A673 (cell line): Measurements from ENCODE around the gene NLRP9. TPM values are rescaled to one million over a fixed set of nuclear protein-coding genes. Genes with fewer than 3 reads are reported as not detected.

Source experiments
- BruUV-seq: library from RNA; stranded (reverse); fragments of 400-500 nt; replicated peaks from 2 replicates; lab custom pipeline; 2021; lab: Mats Ljungman, UMichigan
- CTCF ChIA-PET: fragments of 300-600 bp; sonication (Branson Sonifier 250); formaldehyde crosslinking; loops from one replicate; lab custom pipeline; 2022; ENCODE audit warnings: antibody characterized with exemption; lab: Charles Lee
- POLR2A ChIA-PET: fragments of 300-600 bp; sonication (Branson Sonifier 250); formaldehyde crosslinking; loops from one replicate; lab custom pipeline; 2022; ENCODE audit warnings: antibody characterized with exemption; ENCODE audit not compliant: low non-redundant PET; lab: Charles Lee
- DNase-seq: peaks from one replicate; pipeline ENCODE4 v3.0.0-alpha.2; 2015; ENCODE audit warnings: low spot score
- H3K27ac ChIP-seq: fragments of 200-600 bp; sonication (generic); 2 replicates; pipeline ENCODE4 v1.5.1; 2016; ENCODE audit warnings: mixed run types, low read depth, mild to moderate bottlenecking, mixed read lengths, antibody characterized with exemption, low read length; ENCODE audit not compliant: poor library complexity, severe bottlenecking
- H3K27me3 ChIP-seq: fragments of 200-600 bp; sonication (generic); replicated peaks from 2 replicates; pipeline ENCODE4 v1.6.1; 2017; ENCODE audit warnings: mixed run types, low read depth, mild to moderate bottlenecking, mixed read lengths, antibody characterized with exemption, low read length; ENCODE audit not compliant: insufficient read depth, poor library complexity
- H3K36me3 ChIP-seq: fragments of 200-600 bp; sonication (generic); 2 replicates; pipeline ENCODE4 v1.6.1; 2016; ENCODE audit warnings: mixed run types, mild to moderate bottlenecking, mixed read lengths, antibody characterized with exemption, low read length; ENCODE audit not compliant: insufficient read depth, poor library complexity, severe bottlenecking
- H3K4me1 ChIP-seq: fragments of 200-600 bp; sonication (generic); 2 replicates; pipeline ENCODE4 v1.6.1; 2017; ENCODE audit warnings: mixed run types, mild to moderate bottlenecking, mixed read lengths, antibody characterized with exemption, low read length; ENCODE audit not compliant: insufficient read depth, poor library complexity, severe bottlenecking
- H3K4me3 ChIP-seq: fragments of 200-600 bp; sonication (generic); 2 replicates; pipeline ENCODE4 v1.5.1; 2016; ENCODE audit warnings: low read depth, mixed run types, mild to moderate bottlenecking, mixed read lengths, low read length; ENCODE audit not compliant: poor library complexity, severe bottlenecking
- H3K9me3 ChIP-seq: fragments of 200-600 bp; sonication (generic); 2 replicates; pipeline ENCODE4 v1.6.1; 2016; ENCODE audit warnings: mixed run types, low read depth, mild to moderate bottlenecking, mixed read lengths, antibody characterized with exemption, low read length; ENCODE audit not compliant: poor library complexity, severe bottlenecking
- CTCF ChIP-seq: fragments of 300-800, 200-600 bp; sonication (generic); conservative IDR thresholded peaks from 2 replicates; pipeline ENCODE4 v1.5.1; 2017; ENCODE audit warnings: low read depth, mild to moderate bottlenecking, antibody characterized with exemption, low read length, moderate library complexity, mixed read lengths
- EZH2 ChIP-seq: fragments of 200-600 bp; sonication (generic); IDR thresholded peaks from 2 replicates; pipeline ENCODE4 v1.6.1; 2017; ENCODE audit warnings: borderline replicate concordance, low read depth, mild to moderate bottlenecking, mixed read lengths, antibody characterized with exemption, low read length; ENCODE audit not compliant: poor library complexity, severe bottlenecking
- intact Hi-C: fragments of 100-400 bp; cut with micrococcal nuclease; formaldehyde crosslinking; loops from one replicate; pipeline ENCODE4 v1.10.0; 2022; ENCODE audit not compliant: unreplicated experiment
- total RNA-seq: library from RNA; stranded (reverse); gene quantifications from 2 replicates; pipeline ENCODE4 v1.2.3, GENCODE V29; 2021

NLRP9 gene
- total RNA-seq, 1 experiment from 2014 or later, result not detected

GRCh38 chr19:55717251-55717650 is 21.0 kb downstream of the NLRP9 start:
- ChIA-PET POLR2A (no interaction called here), CTCF (no interaction called here)
- H3K4me3 ChIP-seq, result no peak overlapping the region
- no peaks in the 10 kb centered on the region for H3K36me3 ChIP-seq
- H3K27me3 ChIP-seq, result peaks cover 44% of the 10 kb centered on the region
- no peaks in the 10 kb centered on the region for H3K9me3 ChIP-seq
- BruUV-seq, result no TSS peak
- intact Hi-C loops, result no loop called here
- H3K4me1 ChIP-seq, result no peaks in the 10 kb centered on the region
- DNase-seq, result no peak
- no peak overlapping the region for H3K27ac ChIP-seq
- TF ChIP-seq EZH2 (no peak), CTCF (no peak)

- Histone ChIP-seq H3K9me3 (no peaks in the 10 kb centered on the region), H3K36me3 (no peaks in the 10 kb centered on the region), H3K27ac (no peak overlapping the region), H3K27me3 (peaks cover 44% of the 10 kb centered on the region), H3K4me1 (no peaks in the 10 kb centered on the region), H3K4me3 (no peak overlapping the region)
- BruUV-seq, result no TSS peak
- TF ChIP-seq CTCF (no peak), EZH2 (no peak)
- intact Hi-C loops, result no loop called here
- DNase-seq, result no peak
- ChIA-PET POLR2A (no interaction called here), CTCF (no interaction called here)
Measured at GRCh38 chr19:55716531-55716930, 21.7 kb downstream of the NLRP9 start.

- no peak for DNase-seq
- peaks cover 24% of the 10 kb centered on the region for H3K27me3 ChIP-seq
- intact Hi-C loops, result no loop called here
- H3K27ac ChIP-seq, result no peak overlapping the region
- no peaks in the 10 kb centered on the region for H3K4me1 ChIP-seq
- TF ChIP-seq CTCF, result no peak
- TF ChIP-seq EZH2, result no peak
- no TSS peak for BruUV-seq
- ChIA-PET CTCF (no interaction called here), POLR2A (no interaction called here)
- H3K9me3 ChIP-seq, result no peaks in the 10 kb centered on the region
- H3K36me3 ChIP-seq, result no peaks in the 10 kb centered on the region
- H3K4me3 ChIP-seq, result no peak overlapping the region
Measured at GRCh38 chr19:55712804-55713631, 25.2 kb downstream of the NLRP9 start.
